GM19455 (cell line): ENCODE measurements around the gene TGDS.
"Not testable (repeated sequence)": the region's sequence is repeated elsewhere in the genome, so short reads cannot be mapped to it uniquely, and the experiment has no call there.

Experiments
- ATAC-seq: cut with Tn5 transposase; IDR thresholded peaks from one replicate; pipeline ENCODE4 v1.9.1; 2021; ENCODE audit not compliant: unreplicated experiment

TGDS gene

GRCh38 chr13:94553766-94554165 lies 42.2 kb downstream of the TGDS start:
- no peak for ATAC-seq

GRCh38 chr13:94552095-94552494 lies 43.9 kb downstream of the TGDS start:
- no peak for ATAC-seq

GRCh38 chr13:94550062-94550738 lies 45.8 kb downstream of the TGDS start:
- peak; percentile 16 for ATAC-seq

- peak; percentile 90 for ATAC-seq
These were observed 46.5 kb downstream of the TGDS start for GRCh38 chr13:94549232-94550061.

GRCh38 chr13:94548821-94549231 lies 47.1 kb downstream of the TGDS start:
- ATAC-seq: peak; percentile 66

GRCh38 chr13:94548382-94548781 lies 47.6 kb downstream of the TGDS start:
- no peak for ATAC-seq

GRCh38 chr13:94546061-94546839 lies 49.7 kb downstream of the TGDS start:
- ATAC-seq: no peak

GRCh38 chr13:94544922-94545321 lies 51.0 kb downstream of the TGDS start:
- no peak for ATAC-seq

- ATAC-seq: no peak
These were observed 53.0 kb downstream of the TGDS start for GRCh38 chr13:94542917-94543316.

GRCh38 chr13:94537740-94538630 lies 58.0 kb downstream of the TGDS start:
- ATAC-seq: no peak

- no peak for ATAC-seq
These were observed 60.2 kb downstream of the TGDS start for GRCh38 chr13:94535775-94536174.

GRCh38 chr13:94535231-94535630 lies 60.7 kb downstream of the TGDS start:
- ATAC-seq: no peak

GRCh38 chr13:94534166-94534565 lies 61.8 kb downstream of the TGDS start:
- ATAC-seq: no peak

- ATAC-seq: not testable (repeated sequence)
These were observed 63.7 kb downstream of the TGDS start for GRCh38 chr13:94532278-94532677.

GRCh38 chr13:94526956-94527355 lies 69.0 kb downstream of the TGDS start:
- not testable (repeated sequence) for ATAC-seq

GRCh38 chr13:94525781-94526180 lies 70.2 kb downstream of the TGDS start:
- ATAC-seq: no peak

- no peak for ATAC-seq
These were observed 71.5 kb downstream of the TGDS start for GRCh38 chr13:94524407-94524806.
